Kidney glomerular epithelial cell (primary cell): ENCODE data around the gene TUBB2A.
A peak's percentile ranks its signal among the peaks of the same experiment; 100 is the strongest.
"Not testable (repeated sequence)": the region's sequence is repeated elsewhere in the genome, so short reads cannot be mapped to it uniquely, and the experiment has no call there.

Experiments used
- DNase-seq: peaks from one replicate; lab custom pipeline; 2025; lab: John Stamatoyannopoulos, UW

TUBB2A gene

GRCh38 chr6:3152689-3153088, 4.7 kb downstream of the TUBB2A start:
- DNase-seq, result no peak

- no peak for DNase-seq
These were observed 5.7 kb downstream of the TUBB2A start for GRCh38 chr6:3151691-3152090.

GRCh38 chr6:3147914-3148757, 9.2 kb downstream of the TUBB2A start:
- no peak for DNase-seq

GRCh38 chr6:3144571-3144970, 12.8 kb downstream of the TUBB2A start:
- no peak for DNase-seq

GRCh38 chr6:3143158-3143557, 14.2 kb downstream of the TUBB2A start:
- no peak for DNase-seq

GRCh38 chr6:3142536-3142935, 14.8 kb downstream of the TUBB2A start:
- DNase-seq, result no peak

GRCh38 chr6:3140201-3140600, 17.1 kb downstream of the TUBB2A start:
- DNase-seq, result no peak

- peak; percentile 44 for DNase-seq
These were observed 18.0 kb downstream of the TUBB2A start for GRCh38 chr6:3139090-3139903.

GRCh38 chr6:3138341-3138740, 19.0 kb downstream of the TUBB2A start:
- no peak for DNase-seq

GRCh38 chr6:3137873-3138272, 19.5 kb downstream of the TUBB2A start:
- not testable (repeated sequence) for DNase-seq

GRCh38 chr6:3137057-3137777, 20.1 kb downstream of the TUBB2A start:
- DNase-seq, result no peak

GRCh38 chr6:3136292-3137011, 20.9 kb downstream of the TUBB2A start:
- no peak for DNase-seq

- DNase-seq, result no peak
These were observed 21.6 kb downstream of the TUBB2A start for GRCh38 chr6:3135668-3136291.

- DNase-seq, result no peak
These were observed 23.8 kb downstream of the TUBB2A start for GRCh38 chr6:3133515-3133914.

GRCh38 chr6:3131695-3132094, 25.6 kb downstream of the TUBB2A start:
- DNase-seq, result no peak

GRCh38 chr6:3128356-3129108, 28.8 kb downstream of the TUBB2A start:
- no peak for DNase-seq

GRCh38 chr6:3125815-3126214, 31.5 kb downstream of the TUBB2A start:
- DNase-seq, result no peak

- no peak for DNase-seq
These were observed 32.7 kb downstream of the TUBB2A start for GRCh38 chr6:3124667-3125066.

- no peak for DNase-seq
These were observed 34.5 kb downstream of the TUBB2A start for GRCh38 chr6:3122823-3123182.

GRCh38 chr6:3120765-3121089, 36.6 kb downstream of the TUBB2A start:
- DNase-seq, result no peak
